GM12873 (cell line): ENCODE results near the gene IL4R.

Experiments used
- CTCF ChIP-seq: IDR thresholded peaks from 2 replicates; pipeline ENCODE4 v1.5.1; 2012; ENCODE audit warnings: low read depth, mild to moderate bottlenecking, moderate library complexity, low read length, control low read depth; ENCODE audit not compliant: insufficient read depth; ENCODE audit errors: missing control alignments

Gene IL4R

GRCh38 chr16:27381974-27382855 is 68.4 kb downstream of the IL4R start:
- no peak for TF ChIP-seq CTCF

DNA sequence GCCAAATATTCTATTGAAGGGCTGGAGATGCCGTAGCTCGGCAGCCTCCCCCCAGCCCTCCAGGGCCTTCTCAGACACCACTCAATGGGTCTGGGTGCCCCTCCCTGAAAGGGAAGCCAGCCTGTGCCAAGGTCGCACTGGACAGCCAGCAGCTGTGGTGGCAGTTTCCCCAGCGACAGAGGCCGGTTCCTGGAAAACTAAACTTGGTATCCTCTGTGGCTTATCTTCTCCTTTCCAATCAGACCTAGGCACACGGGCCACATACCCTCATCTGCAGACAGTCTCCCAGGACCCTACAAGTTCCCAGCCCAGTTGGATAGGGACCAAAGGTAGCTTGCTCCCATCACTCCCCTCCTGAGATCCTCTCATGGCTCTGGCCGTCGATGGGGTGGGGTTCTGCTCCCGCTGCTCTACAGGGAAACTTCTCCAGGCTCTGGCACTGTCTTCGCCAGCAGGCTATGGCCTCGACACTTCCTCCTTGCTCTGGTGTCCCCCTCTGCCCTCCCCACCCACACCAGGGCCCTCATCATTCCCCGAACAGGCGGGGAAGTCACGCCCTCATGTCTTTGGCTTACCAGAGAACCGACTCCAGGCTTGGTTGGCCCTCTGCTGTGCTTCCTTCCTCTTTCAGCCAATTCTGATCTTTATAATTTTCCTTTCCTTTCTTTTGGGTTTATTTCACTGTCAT is 69.9 kb downstream of the IL4R start:
- no peak for TF ChIP-seq CTCF

DNA sequence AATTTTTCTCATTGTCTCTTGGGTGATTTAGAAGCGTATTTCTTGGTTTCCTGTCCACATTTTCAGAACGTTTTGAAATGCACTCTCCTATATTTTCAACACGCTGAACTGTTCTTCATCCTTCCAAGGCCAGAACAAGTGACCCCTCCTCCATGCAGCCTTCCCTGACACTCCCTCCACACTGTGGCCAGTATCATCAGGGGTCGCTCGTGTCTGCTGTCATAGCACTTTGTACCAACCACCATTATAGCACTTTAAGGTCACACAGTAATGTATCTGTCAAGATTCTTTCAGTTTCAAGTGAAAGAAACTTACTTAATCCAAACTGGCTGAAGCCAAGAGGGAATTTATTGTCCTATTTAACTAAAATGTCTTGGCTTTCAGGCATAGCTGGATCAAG is 70.7 kb downstream of the IL4R start:
- TF ChIP-seq CTCF, result no peak

- TF ChIP-seq CTCF, result no peak
These were observed 71.6 kb downstream of the IL4R start for GRCh38 chr16:27385398-27385797.

- TF ChIP-seq CTCF, result no peak
These were observed 72.9 kb downstream of the IL4R start for GRCh38 chr16:27386674-27387073.

GRCh38 chr16:27387724-27388123 is 74.0 kb downstream of the IL4R start:
- TF ChIP-seq CTCF, result no peak

GRCh38 chr16:27389272-27389961 is 75.6 kb downstream of the IL4R start:
- no peak for TF ChIP-seq CTCF
